CD14-positive monocyte (primary cell): ENCODE results near the gene URI1. TPM values are rescaled to one million over a fixed set of nuclear protein-coding genes. Genes with fewer than 3 reads are reported as not detected.

ENCODE experiments used
- DNase-seq, 3 donors: peaks; one replicate each; pipeline ENCODE4 v3.0.0-alpha.2; 2011 to 2022
- H2AFZ ChIP-seq: 2 replicates; pipeline ENCODE4 v1.6.0; 2012; ENCODE audit warnings: mild to moderate bottlenecking, low read depth, low read length, inconsistent platforms; ENCODE audit not compliant: insufficient read depth, poor library complexity, severe bottlenecking
- H3K27ac ChIP-seq, 2 donors: 1 replicate in 1 of 2; 2 replicates in 1 of 2; pipeline ENCODE4 v1.5.1; 2012 to 2013; ENCODE audit warnings: low read length in 2 of 2, control low read depth in 1 of 2, inconsistent platforms in 1 of 2, low read depth in 1 of 2, mild to moderate bottlenecking in 1 of 2
- H3K27me3 ChIP-seq, 2 donors: one replicate each; pipeline versions ENCODE4 v1.6.0 to v1.6.1; 2011 to 2013; ENCODE audit warnings: low read length in 2 of 2; ENCODE audit not compliant: control insufficient read depth in 2 of 2, insufficient read depth in 2 of 2
- H3K36me3 ChIP-seq, 2 donors: replicated peaks in 1 of 2; 1 replicate in 1 of 2; 2 replicates in 1 of 2; pipeline versions ENCODE4 v1.5.1 to v1.6.1; 2012 to 2013; ENCODE audit warnings: low read length in 2 of 2, control low read depth in 1 of 2, inconsistent platforms in 1 of 2, mild to moderate bottlenecking in 1 of 2; ENCODE audit not compliant: insufficient read depth in 2 of 2, control insufficient read depth in 1 of 2
- H3K4me1 ChIP-seq, 2 donors: 1 replicate in 1 of 2; 2 replicates in 1 of 2; pipeline versions ENCODE4 v1.5.1 to v1.6.1; 2012 to 2013; ENCODE audit warnings: low read length in 2 of 2, control low read depth in 1 of 2, inconsistent platforms in 1 of 2, mild to moderate bottlenecking in 1 of 2, moderate library complexity in 1 of 2; ENCODE audit not compliant: insufficient read depth in 2 of 2, control insufficient read depth in 1 of 2
- H3K4me2 ChIP-seq: replicated peaks from 2 replicates; pipeline ENCODE3; 2012; ENCODE audit warnings: low read length, moderate library complexity, mild to moderate bottlenecking; ENCODE audit not compliant: poor library complexity, severe bottlenecking; ENCODE audit errors: extremely low read depth
- H3K4me3 ChIP-seq, 3 experiments: fragments of 200-600 bp in 1 of 3; sonication (generic) in 1 of 3; replicated peaks in 1 of 3; 1 replicate in 2 of 3; 2 replicates in 1 of 3; pipeline ENCODE4 v1.5.1; 2011 to 2013; ENCODE audit warnings: low read length in 3 of 3, mild to moderate bottlenecking in 3 of 3, control low read depth in 2 of 3, low read depth in 2 of 3, inconsistent platforms in 1 of 3, moderate library complexity in 1 of 3
- H3K79me2 ChIP-seq: 2 replicates; pipeline ENCODE4 v1.6.0; 2012; ENCODE audit warnings: mild to moderate bottlenecking, control low read depth, inconsistent platforms, low read length, moderate library complexity; ENCODE audit not compliant: insufficient read depth
- H3K9ac ChIP-seq: 2 replicates; pipeline ENCODE4 v1.6.0; 2017; ENCODE audit warnings: low read length, mild to moderate bottlenecking; ENCODE audit not compliant: insufficient read depth, poor library complexity, severe bottlenecking
- H3K9me3 ChIP-seq, 2 donors: replicated peaks in 1 of 2; 1 replicate in 1 of 2; 2 replicates in 1 of 2; pipeline versions ENCODE4 v1.5.1 to v1.6.1; 2012 to 2013; ENCODE audit warnings: low read length in 2 of 2, control low read depth in 1 of 2; ENCODE audit not compliant: control insufficient read depth in 1 of 2, insufficient read depth in 1 of 2
- H4K20me1 ChIP-seq: 2 replicates; pipeline ENCODE4 v1.6.0; 2012; ENCODE audit warnings: mild to moderate bottlenecking, low read length, control low read depth, moderate library complexity; ENCODE audit not compliant: insufficient read depth
- H3K27ac Mint-ChIP-seq, 7 donors: one replicate each; pipeline ENCODE4 v1.8.0; 2020; ENCODE audit warnings: mild to moderate bottlenecking in 7 of 7, mixed read lengths in 7 of 7, moderate library complexity in 6 of 7, inconsistent platforms in 2 of 7
- H3K27me3 Mint-ChIP-seq, 3 donors: one replicate each; pipeline ENCODE4 v1.8.0; 2021 to 2022; ENCODE audit warnings: low read depth in 3 of 3, mild to moderate bottlenecking in 3 of 3, mixed read lengths in 3 of 3, moderate library complexity in 3 of 3, inconsistent platforms in 1 of 3
- H3K36me3 Mint-ChIP-seq, 2 donors: one replicate each; pipeline ENCODE4 v1.8.0; 2020; ENCODE audit warnings: mixed read lengths in 2 of 2, inconsistent platforms in 1 of 2, mild to moderate bottlenecking in 1 of 2
- H3K4me1 Mint-ChIP-seq: one replicate; pipeline ENCODE4 v1.8.0; 2020; ENCODE audit warnings: mild to moderate bottlenecking, mixed read lengths
- H3K4me3 Mint-ChIP-seq, 2 donors: one replicate each; pipeline ENCODE4 v1.8.0; 2020; ENCODE audit warnings: mild to moderate bottlenecking in 2 of 2, mixed read lengths in 2 of 2, moderate library complexity in 1 of 2
- H3K9me3 Mint-ChIP-seq, 7 donors: one replicate each; pipeline ENCODE4 v1.8.0; 2020 to 2022; ENCODE audit warnings: mixed read lengths in 7 of 7, mild to moderate bottlenecking in 6 of 7, moderate library complexity in 6 of 7, inconsistent platforms in 2 of 7
- WGBS: methylation state at CpG from one replicate; pipeline ENCODE4 v1.1.5; 2013; ENCODE audit warnings: missing lambda C conversion rate; ENCODE audit not compliant: insufficient coverage; 5-methylcytosine and 5-hydroxymethylcytosine counted together
- intact Hi-C, 2 donors: fragments of 100-400 bp; cut with micrococcal nuclease; formaldehyde crosslinking; loops; one replicate each; pipeline versions ENCODE4 v1.15.0 to v1.15.1; 2023
- polyA plus RNA-seq, 3 donors: library from polyadenylated mRNA; depleted of rRNA in 1 of 3; unstranded in 2 of 3; stranded (reverse) in 1 of 3; fragments of 300-500 nt in 2 of 3; fragments of >200 nt in 1 of 3; fragmentation: Illumina TruSeq in 2 of 3; gene quantifications; 1 replicate in 2 of 3; 2 replicates in 1 of 3; pipeline ENCODE4 v1.2.3, GENCODE V29; 2012 to 2021
- TF ChIP-seq, protein P1 (sequence below): fragments of 200-600 bp; IDR thresholded peaks from one replicate; pipeline ENCODE4 v1.8.0; 2022; ENCODE audit warnings: antibody characterized with exemption, mild to moderate bottlenecking

Gene URI1
- polyA plus RNA-seq, 3 donors = 5.3 to 19.3 (median 9.7) TPM

DNA sequence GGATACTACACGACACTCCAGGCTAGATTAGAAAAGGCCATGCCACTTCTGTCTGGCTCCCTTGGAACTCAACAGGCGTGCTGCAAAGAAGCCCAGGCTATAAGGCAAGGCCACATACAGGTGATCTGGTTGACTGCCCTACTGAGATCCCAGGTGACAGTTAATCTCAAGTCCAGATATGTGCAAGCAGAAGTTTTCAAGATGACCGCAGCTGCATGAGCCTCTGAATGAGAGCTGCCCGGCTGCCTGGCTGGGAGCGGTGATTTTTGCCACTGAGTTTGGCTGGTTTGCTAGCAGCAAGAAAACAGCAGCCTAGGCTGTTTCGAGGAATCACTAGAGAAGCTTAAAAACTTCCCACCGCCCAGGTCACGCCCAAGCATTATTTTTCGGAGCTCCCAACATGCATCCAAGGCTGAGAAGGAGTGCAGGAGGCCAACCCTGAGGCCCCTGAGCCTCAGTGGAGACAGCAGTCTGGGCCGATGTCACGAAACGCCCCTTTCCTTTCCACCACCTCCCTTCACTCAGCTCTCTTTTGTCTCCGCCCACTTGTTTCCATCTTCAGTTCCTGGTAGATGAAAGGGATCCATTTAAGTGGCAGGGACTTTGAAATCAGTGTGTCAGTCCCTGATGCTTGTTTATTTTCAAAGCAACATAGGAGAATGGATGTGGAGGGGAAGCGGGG lies 14.0 kb upstream of the URI1 start:
- H3K9me3 ChIP-seq = no peaks in the 10 kb centered on the region
- peaks cover 0 to 4% (median 1%) of the 10 kb centered on the region in 7 donors for H3K9me3 Mint-ChIP-seq
- no peak for DNase-seq
- H3K36me3 Mint-ChIP-seq = no peaks in the 10 kb centered on the region
- no peak overlapping the region for H3K4me2 ChIP-seq
- no peak overlapping the region for H3K9ac ChIP-seq
- TF ChIP-seq, protein P1, sequence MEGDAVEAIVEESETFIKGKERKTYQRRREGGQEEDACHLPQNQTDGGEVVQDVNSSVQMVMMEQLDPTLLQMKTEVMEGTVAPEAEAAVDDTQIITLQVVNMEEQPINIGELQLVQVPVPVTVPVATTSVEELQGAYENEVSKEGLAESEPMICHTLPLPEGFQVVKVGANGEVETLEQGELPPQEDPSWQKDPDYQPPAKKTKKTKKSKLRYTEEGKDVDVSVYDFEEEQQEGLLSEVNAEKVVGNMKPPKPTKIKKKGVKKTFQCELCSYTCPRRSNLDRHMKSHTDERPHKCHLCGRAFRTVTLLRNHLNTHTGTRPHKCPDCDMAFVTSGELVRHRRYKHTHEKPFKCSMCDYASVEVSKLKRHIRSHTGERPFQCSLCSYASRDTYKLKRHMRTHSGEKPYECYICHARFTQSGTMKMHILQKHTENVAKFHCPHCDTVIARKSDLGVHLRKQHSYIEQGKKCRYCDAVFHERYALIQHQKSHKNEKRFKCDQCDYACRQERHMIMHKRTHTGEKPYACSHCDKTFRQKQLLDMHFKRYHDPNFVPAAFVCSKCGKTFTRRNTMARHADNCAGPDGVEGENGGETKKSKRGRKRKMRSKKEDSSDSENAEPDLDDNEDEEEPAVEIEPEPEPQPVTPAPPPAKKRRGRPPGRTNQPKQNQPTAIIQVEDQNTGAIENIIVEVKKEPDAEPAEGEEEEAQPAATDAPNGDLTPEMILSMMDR = no peak
- H3K27me3 Mint-ChIP-seq = peaks cover 0 to 3% (median 2%) of the 10 kb centered on the region in 3 donors
- H3K27me3 ChIP-seq = no peaks in the 10 kb centered on the region
- H4K20me1 ChIP-seq = no peaks in the 10 kb centered on the region
- no peaks in the 10 kb centered on the region for H3K4me1 Mint-ChIP-seq
- no peaks in the 10 kb centered on the region for H3K36me3 ChIP-seq
- no peak overlapping the region for H2AFZ ChIP-seq
- 98% methylated on average over 9 of the region's 14 CpGs for WGBS
- no peak overlapping the region for H3K27ac ChIP-seq
- no peak overlapping the region for H3K4me3 ChIP-seq
- no peak overlapping the region for H3K27ac Mint-ChIP-seq
- no peaks in the 10 kb centered on the region for H3K4me1 ChIP-seq
- H3K79me2 ChIP-seq = no peaks in the 10 kb centered on the region
- no peak overlapping the region for H3K4me3 Mint-ChIP-seq
- intact Hi-C loops = no loop called here

DNA sequence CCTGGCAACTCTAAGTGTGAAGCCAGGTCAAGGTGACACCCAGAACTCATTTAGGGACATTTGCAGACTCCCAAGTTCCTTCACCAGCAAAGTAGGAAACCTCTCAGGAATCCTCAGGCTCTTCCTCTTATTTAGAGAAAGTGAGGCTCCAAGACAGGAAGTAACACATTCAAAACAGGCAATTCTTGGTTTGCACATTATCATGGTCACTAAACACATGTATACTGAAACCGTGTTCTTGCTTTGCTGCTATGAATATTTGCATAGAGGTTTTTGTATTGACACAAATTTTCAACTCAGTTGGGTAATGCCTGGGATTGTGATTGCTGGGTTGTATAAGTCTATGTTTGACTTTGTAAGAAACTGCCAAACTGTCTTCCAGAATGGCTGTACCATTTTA lies 13.2 kb upstream of the URI1 start:
- H3K27ac Mint-ChIP-seq = no peak overlapping the region
- Histone ChIP-seq H3K9me3 (no peaks in the 10 kb centered on the region), H3K36me3 (no peaks in the 10 kb centered on the region), H3K4me1 (no peaks in the 10 kb centered on the region), H2AFZ (peak overlapping the region; percentile 29), H3K27me3 (no peaks in the 10 kb centered on the region), H3K9ac (no peak overlapping the region), H3K27ac (no peak overlapping the region), H3K79me2 (no peaks in the 10 kb centered on the region), H4K20me1 (no peaks in the 10 kb centered on the region), H3K4me3 (no peak overlapping the region), H3K4me2 (no peak overlapping the region)
- intact Hi-C loops = no loop called here
- H3K27me3 Mint-ChIP-seq = peaks cover 0 to 3% (median 2%) of the 10 kb centered on the region in 3 donors
- WGBS = no CpG with 5 or more reads among the region's 1 CpG
- no peak for DNase-seq
- peaks cover 0 to 4% (median 1%) of the 10 kb centered on the region in 7 donors for H3K9me3 Mint-ChIP-seq
- TF ChIP-seq, protein P1 = no peak
- no peak overlapping the region for H3K4me3 Mint-ChIP-seq
- H3K36me3 Mint-ChIP-seq = no peaks in the 10 kb centered on the region
- no peaks in the 10 kb centered on the region for H3K4me1 Mint-ChIP-seq
